ENCODE results near the gene GABRP. TPM values are rescaled to one million over a fixed set of nuclear protein-coding genes. Genes with fewer than 3 reads are reported as not detected.

Gene GABRP
- polyA plus RNA-seq, 1 donor from 2014 or later, result not detected

- H3F3A ChIP-seq (ENCODE audit: insufficient read depth, low read length, poor library complexity, severe bottlenecking), result no peaks in the 10 kb centered on the region
- H3K9me3 ChIP-seq (ENCODE audit: low read length), result no peaks in the 10 kb centered on the region
- H3K27me3 ChIP-seq (ENCODE audit: insufficient read depth, low read depth, low read length), result peaks cover 14% of the 10 kb centered on the region
- no peak overlapping the region for H2AFZ ChIP-seq (ENCODE audit: low read depth, low read length)
- H3K4me3 ChIP-seq (ENCODE audit: low read length), result no peak overlapping the region
- TF ChIP-seq POLR2AphosphoS5 (IDR thresholded peaks at IDR 0.05), result no peak
- TF ChIP-seq EZH2 (IDR thresholded peaks at IDR 0.05; ENCODE audit: borderline replicate concordance, insufficient read depth, low read length, poor library complexity, severe bottlenecking), result no peak
- no peak for TF ChIP-seq CTCF (IDR thresholded peaks at IDR 0.05; ENCODE audit: poor library complexity, severe bottlenecking)
- TF ChIP-seq SMC3 (conservative IDR thresholded peaks at IDR 0.05; ENCODE audit: poor library complexity), result no peak
- TF ChIP-seq TAF1 (IDR thresholded peaks at IDR 0.05; ENCODE audit: low read depth), result no peak
- no peak for TF ChIP-seq REST (IDR thresholded peaks at IDR 0.05; ENCODE audit: borderline replicate concordance)
- no peak for TF ChIP-seq RAD21 (conservative IDR thresholded peaks at IDR 0.05)
- no peak for TF ChIP-seq MXI1 (conservative IDR thresholded peaks at IDR 0.05; ENCODE audit: poor library complexity, severe bottlenecking)
- H3K27ac ChIP-seq (ENCODE audit: low read length), result no peak overlapping the region
- no peak overlapping the region for H3K4me2 ChIP-seq (ENCODE audit: low read length)
- no peaks in the 10 kb centered on the region for H3K79me2 ChIP-seq (replicated peaks; ENCODE audit: insufficient read depth, low read length)
- no peaks in the 10 kb centered on the region for H4K20me1 ChIP-seq (ENCODE audit: insufficient read depth)
- no peaks in the 10 kb centered on the region for H3K36me3 ChIP-seq (ENCODE audit: insufficient read depth, low read length)
- no peak overlapping the region for H3K9ac ChIP-seq (ENCODE audit: low read length)
- no peaks in the 10 kb centered on the region for H3K9me2 ChIP-seq (ENCODE audit: insufficient read depth, low read length)
These were observed 37.9 kb upstream of the GABRP start for GRCh38 chr5:170745481-170746071.

DNA sequence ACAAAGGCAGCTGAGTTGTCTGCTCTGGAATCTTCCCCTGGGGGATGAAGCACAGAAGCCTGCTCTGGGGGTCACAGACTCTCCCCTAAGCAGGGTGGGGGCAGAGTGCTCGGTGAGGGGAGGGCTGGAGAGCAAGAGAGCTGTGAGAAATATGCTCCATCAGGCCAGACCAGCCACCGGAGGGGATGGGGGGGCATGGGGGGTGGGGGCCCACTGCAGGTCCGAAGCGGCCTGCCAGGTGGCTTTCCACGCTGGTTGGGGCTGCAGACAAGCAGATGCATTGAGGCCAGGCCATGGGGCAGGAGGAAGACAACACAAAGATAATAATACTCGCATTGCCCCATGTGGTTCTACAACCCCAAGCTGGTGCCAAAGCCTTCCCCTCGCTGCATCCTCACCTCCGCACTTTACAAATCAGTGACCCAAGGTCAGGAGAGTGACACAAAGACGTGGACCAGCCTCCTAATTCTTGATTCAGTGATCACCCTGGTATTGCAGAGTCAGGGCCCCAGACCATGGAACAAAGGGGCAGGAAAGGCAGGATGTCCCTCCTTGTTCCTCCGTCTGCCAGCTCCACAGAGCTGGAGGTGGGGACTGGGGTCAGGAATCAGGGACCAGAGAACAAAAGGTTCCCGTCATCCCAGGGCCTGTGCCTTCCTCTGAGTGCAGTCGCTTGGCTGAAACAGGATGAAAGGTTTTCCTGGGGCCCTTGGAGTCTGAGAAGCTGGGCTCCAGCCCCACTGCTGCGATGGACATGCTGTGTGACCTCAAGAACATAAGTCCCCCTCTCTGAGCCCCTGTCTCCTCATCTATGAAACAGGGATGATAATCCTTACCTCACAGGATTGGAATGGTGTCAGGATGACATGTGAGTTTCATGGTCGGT lies 37.2 kb upstream of the GABRP start:
- Histone ChIP-seq H3K4me3 (ENCODE audit: low read length) (no peak overlapping the region), H3K27me3 (ENCODE audit: insufficient read depth, low read depth, low read length) (peaks cover 16% of the 10 kb centered on the region), H3K9me2 (ENCODE audit: insufficient read depth, low read length) (no peaks in the 10 kb centered on the region), H3K27ac (ENCODE audit: low read length) (no peak overlapping the region), H2AFZ (ENCODE audit: low read depth, low read length) (no peak overlapping the region), H3K4me2 (ENCODE audit: low read length) (no peak overlapping the region), H4K20me1 (ENCODE audit: insufficient read depth) (no peaks in the 10 kb centered on the region), H3K9me3 (ENCODE audit: low read length) (no peaks in the 10 kb centered on the region), H3K9ac (ENCODE audit: low read length) (no peak overlapping the region), H3K36me3 (ENCODE audit: insufficient read depth, low read length) (no peaks in the 10 kb centered on the region), H3K79me2 (replicated peaks; ENCODE audit: insufficient read depth, low read length) (no peaks in the 10 kb centered on the region), H3F3A (ENCODE audit: insufficient read depth, low read length, poor library complexity, severe bottlenecking) (no peaks in the 10 kb centered on the region)
- TF ChIP-seq MXI1 (conservative IDR thresholded peaks at IDR 0.05; ENCODE audit: poor library complexity, severe bottlenecking) (no peak), SMC3 (conservative IDR thresholded peaks at IDR 0.05; ENCODE audit: poor library complexity) (no peak), REST (IDR thresholded peaks at IDR 0.05; ENCODE audit: borderline replicate concordance) (no peak), CTCF (IDR thresholded peaks at IDR 0.05; ENCODE audit: poor library complexity, severe bottlenecking) (no peak), EP300 (conservative IDR thresholded peaks at IDR 0.05; ENCODE audit: poor library complexity, severe bottlenecking) (no peak), POLR2AphosphoS5 (IDR thresholded peaks at IDR 0.05) (no peak), TAF1 (IDR thresholded peaks at IDR 0.05; ENCODE audit: low read depth) (no peak), RAD21 (conservative IDR thresholded peaks at IDR 0.05) (no peak), EZH2 (IDR thresholded peaks at IDR 0.05; ENCODE audit: borderline replicate concordance, insufficient read depth, low read length, poor library complexity, severe bottlenecking) (no peak)

All from neural cell (in vitro differentiated cells).